ENCODE results near the gene RBM4B. TPM values are rescaled to one million over a fixed set of nuclear protein-coding genes. Genes with fewer than 3 reads are reported as not detected.
A peak's percentile ranks its signal among the peaks of the same experiment; 100 is the strongest.

The RBM4B gene
- total and polyA plus RNA-seq, 2 of the 13 experiments (the other 11 are each of a cell fraction or from before 2014, with no cell fraction given), result 25.8 to 32.4 TPM

GRCh38 chr11:66677599-66678375, at the start of gene RBM4B (continued):
- TF ChIP-seq ZNF687 (CRISPR knock-in tag; IDR thresholded peaks at IDR 0.05) (peak; percentile 93), XRCC5 (optimal IDR thresholded peaks at IDR 0.05; ENCODE audit: low read length) (peak; percentile 41), ATF2 (CRISPR knock-in tag; IDR thresholded peaks at IDR 0.05) (no peak), MIER3 (CRISPR knock-in tag; IDR thresholded peaks at IDR 0.05; ENCODE audit: borderline replicate concordance) (no peak), EHMT2 (IDR thresholded peaks at IDR 0.05; ENCODE audit: borderline replicate concordance, low read depth, low read length) (no peak), HCFC1 (IDR thresholded peaks at IDR 0.05; ENCODE audit: low read depth, low read length) (no peak; the same call in 1 of the 2 replicates), KDM3A (CRISPR knock-in tag; IDR thresholded peaks at IDR 0.05; ENCODE audit: low read depth) (no peak), ZNF44 (CRISPR knock-in tag; IDR thresholded peaks at IDR 0.05) (peak; percentile 61; the same call in 1 of the 2 replicates), JUN (CRISPR knock-in tag; IDR thresholded peaks at IDR 0.05) (no peak), POLR2AphosphoS2 (IDR thresholded peaks at IDR 0.05; ENCODE audit: low read depth, low read length) (0 out of 2 replicates have a peak, but pooled peaks have one; percentile 59), SP1 (IDR thresholded peaks at IDR 0.05) (peak; percentile 38; the same call in 1 of the 2 replicates), SP1 (CRISPR knock-in tag; IDR thresholded peaks at IDR 0.05) (peak; percentile 92), CHCHD3 (CRISPR knock-in tag; IDR thresholded peaks at IDR 0.05) (no peak), EZH2 (conservative IDR thresholded peaks at IDR 0.05; ENCODE audit: low read depth, low read length) (no peak), ZNF883 (CRISPR knock-in tag; IDR thresholded peaks at IDR 0.05; ENCODE audit: not compliant biosample characterization) (peak; percentile 73), REPIN1 (CRISPR knock-in tag; IDR thresholded peaks at IDR 0.05; ENCODE audit: borderline replicate concordance, low read depth) (no peak), DNMT1 (CRISPR knock-in tag; IDR thresholded peaks at IDR 0.05) (no peak), ZNF292 (CRISPR knock-in tag; IDR thresholded peaks at IDR 0.05; ENCODE audit: borderline replicate concordance, low read depth) (no peak), TSC22D2 (CRISPR knock-in tag; IDR thresholded peaks at IDR 0.05; ENCODE audit: borderline replicate concordance) (no peak), RBM39 (IDR thresholded peaks at IDR 0.05; ENCODE audit: low read depth, low read length, poor library complexity, severe bottlenecking) (peak; percentile 78), NFE2L1 (CRISPR knock-in tag; IDR thresholded peaks at IDR 0.05; ENCODE audit: borderline replicate concordance) (no peak), ZNF674 (CRISPR knock-in tag; IDR thresholded peaks at IDR 0.05; ENCODE audit: low read depth) (0 out of 2 replicates have a peak, but pooled peaks have one; percentile 53), ZIK1 (CRISPR knock-in tag; IDR thresholded peaks at IDR 0.05; ENCODE audit: borderline replicate concordance, low read depth) (no peak; the same call in 1 of the 2 replicates), SKI (IDR thresholded peaks at IDR 0.05; ENCODE audit: partially characterized antibody) (peak; percentile 14)

All from HepG2 (cell line).